COR-L47 (cell line): Measurements from ENCODE around the gene PNLIPRP3.

Experiments
- DNase-seq: peaks from one replicate; lab custom pipeline; 2025; lab: John Stamatoyannopoulos, UW

PNLIPRP3 gene

GRCh38 chr10:116450861-116451260 lies 23.2 kb downstream of the PNLIPRP3 start:
- no peak for DNase-seq

GRCh38 chr10:116451711-116452337 lies 24.2 kb downstream of the PNLIPRP3 start:
- DNase-seq, result no peak

GRCh38 chr10:116452338-116452720 lies 24.7 kb downstream of the PNLIPRP3 start:
- DNase-seq, result no peak

DNA sequence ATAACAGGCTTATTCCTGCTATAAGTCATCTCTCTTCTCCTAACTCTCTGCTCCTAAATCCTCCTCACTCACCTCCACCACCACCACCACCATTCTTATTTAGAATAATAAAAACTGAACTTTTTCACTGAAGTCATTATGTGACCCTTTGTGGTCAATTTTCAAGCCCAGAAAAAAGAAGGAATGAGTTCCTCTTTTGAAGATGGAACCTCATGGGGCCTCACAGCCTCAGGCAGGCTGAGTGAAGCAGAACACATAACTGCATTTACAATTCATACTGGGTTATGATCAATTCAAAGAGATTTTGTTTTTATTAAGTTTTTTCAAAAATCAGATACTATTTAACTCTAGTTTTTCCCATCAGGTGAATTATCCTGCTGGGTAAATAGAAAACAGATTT lies 29.8 kb downstream of the PNLIPRP3 start:
- no peak for DNase-seq

DNA sequence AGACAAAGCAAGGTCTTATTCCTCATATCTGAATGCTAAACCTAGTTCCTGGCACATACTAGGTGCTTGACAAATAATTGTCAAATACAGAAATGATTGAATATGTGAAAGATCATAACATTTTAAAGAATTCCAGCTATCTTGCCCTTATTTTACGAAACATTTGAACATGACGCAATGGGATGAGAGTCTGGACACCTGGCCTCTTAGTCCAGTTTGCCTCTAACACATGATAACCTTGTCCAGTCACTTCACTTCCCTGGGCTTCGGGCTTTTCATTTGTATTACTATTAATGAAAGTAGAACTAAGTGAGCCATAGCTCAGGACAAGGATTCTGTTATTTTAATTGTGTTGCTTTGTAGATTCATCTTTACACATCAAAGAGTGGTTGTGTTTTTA lies 32.6 kb downstream of the PNLIPRP3 start:
- no peak for DNase-seq

- DNase-seq, result no peak
These were observed 34.0 kb downstream of the PNLIPRP3 start for GRCh38 chr10:116461680-116462079.

DNA sequence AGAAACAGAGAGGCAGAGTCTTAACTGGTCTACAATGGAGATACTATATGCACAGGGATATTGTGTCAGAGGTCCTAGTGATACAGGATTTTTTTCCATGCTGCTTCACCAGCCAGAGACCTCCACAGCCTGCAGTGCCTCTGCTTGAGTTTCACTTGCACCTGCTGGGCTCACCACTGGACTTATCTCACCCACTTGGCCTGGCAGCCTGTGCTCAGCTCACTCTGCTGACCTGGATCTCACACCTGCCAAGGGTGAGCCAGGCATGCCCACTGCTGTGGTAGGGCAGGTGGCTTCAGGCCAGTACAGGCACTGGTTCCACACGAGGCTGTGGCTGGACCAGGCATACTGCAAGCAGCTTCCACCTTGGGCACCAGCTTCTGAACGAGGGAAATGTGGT lies 36.6 kb downstream of the PNLIPRP3 start:
- DNase-seq, result no peak

DNA sequence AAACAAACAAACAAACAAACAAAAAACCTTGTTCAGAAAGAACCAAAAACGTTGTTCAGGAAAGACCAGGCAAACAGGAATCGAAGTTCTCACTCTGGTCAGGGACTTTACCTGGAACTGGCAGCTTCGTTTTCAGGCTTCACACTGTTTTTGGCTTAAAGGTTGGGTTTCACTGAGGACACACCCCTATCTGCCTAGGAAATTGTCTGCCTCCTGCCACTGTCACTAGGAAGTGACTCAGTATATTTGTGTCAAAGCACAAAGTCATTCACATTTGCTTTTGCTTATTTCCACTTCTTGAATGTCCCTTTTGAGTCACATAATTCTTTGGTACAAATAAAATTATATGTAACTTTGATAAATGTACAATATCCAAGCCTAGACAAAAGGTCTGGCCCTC lies 37.9 kb downstream of the PNLIPRP3 start:
- no peak for DNase-seq

- no peak for DNase-seq
These were observed 39.2 kb downstream of the PNLIPRP3 start for GRCh38 chr10:116466715-116467422.

DNA sequence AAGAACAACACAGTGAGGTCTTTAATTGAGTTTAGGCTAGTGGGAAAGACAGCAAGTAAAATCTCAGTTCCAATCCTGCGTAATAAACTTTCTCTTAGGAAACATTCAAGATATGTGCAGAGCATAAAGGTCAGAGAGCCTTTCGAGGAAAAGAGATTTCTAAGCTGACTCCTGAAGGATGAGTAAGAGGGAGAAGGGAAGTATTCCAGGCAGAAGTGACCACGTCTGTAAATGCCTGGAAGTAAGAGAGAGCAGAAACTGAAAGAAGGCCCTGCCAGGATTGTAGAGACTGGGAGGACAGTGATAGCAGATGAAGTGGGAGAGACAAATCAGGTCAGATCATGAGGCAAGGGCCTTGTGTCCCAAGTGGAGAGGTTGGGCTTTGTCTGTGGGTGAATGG lies 41.8 kb downstream of the PNLIPRP3 start:
- no peak for DNase-seq

DNA sequence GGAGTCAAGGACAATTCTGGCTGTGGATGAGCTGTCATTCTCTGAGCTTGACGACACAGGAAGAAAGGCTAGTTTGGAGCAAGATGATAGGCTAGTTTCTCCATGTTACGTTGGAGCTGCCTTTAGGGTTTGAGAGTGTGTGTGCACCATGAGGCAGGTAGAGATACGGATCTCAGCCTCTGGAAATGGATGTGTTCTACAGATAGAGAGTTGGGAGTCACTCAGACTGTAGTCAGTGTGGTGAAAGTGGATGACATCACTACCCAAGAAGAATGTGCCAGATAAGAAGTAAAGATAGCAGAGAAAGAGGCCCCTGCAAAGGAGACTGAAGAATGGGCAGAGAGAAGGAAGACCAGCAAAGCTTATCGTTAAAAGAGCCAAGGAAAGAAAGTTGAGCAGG lies 42.4 kb downstream of the PNLIPRP3 start:
- no peak for DNase-seq

- DNase-seq, result no peak
These were observed 43.2 kb downstream of the PNLIPRP3 start for GRCh38 chr10:116470768-116471415.

DNA sequence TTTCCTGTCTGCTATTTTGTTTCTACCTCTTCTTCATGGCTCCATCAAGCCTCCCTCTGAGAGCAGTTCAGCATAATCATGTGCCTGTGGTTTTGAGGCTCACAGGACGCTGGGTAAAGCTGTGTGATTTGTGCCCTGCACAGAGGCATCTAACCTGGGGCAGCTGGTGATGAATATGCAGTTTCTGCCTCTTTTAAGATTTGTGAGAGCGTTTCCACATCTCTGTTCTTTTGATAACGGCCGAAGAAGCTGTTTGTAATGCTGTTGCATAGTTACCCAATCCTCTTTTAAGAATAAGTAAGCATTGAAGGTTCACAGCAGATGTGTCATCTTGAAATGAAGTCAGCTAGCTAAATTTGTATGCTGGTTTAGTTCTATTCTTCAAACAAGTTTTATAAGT lies 45.2 kb downstream of the PNLIPRP3 start:
- no peak for DNase-seq

DNA sequence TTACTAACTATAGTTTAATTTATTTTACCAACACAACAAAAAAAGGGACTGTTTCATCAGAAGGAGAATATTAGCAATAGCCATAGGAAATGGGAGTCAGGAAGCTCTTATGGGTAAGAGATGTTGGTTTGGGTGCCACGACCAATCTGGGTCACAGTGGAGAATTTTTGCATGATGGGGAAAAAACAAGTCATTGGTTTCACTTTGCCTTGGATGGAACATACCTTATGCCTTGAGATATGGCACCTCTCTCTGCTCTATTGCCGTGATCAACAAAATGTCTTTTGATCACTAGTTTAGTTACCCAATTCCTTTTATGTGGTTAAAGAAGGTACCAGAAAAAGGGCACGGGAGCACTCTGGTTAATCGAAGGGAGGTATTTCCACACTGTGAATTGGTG lies 48.2 kb downstream of the PNLIPRP3 start:
- DNase-seq, result no peak

- DNase-seq, result no peak
These were observed 48.8 kb downstream of the PNLIPRP3 start for GRCh38 chr10:116476461-116476860.

DNA sequence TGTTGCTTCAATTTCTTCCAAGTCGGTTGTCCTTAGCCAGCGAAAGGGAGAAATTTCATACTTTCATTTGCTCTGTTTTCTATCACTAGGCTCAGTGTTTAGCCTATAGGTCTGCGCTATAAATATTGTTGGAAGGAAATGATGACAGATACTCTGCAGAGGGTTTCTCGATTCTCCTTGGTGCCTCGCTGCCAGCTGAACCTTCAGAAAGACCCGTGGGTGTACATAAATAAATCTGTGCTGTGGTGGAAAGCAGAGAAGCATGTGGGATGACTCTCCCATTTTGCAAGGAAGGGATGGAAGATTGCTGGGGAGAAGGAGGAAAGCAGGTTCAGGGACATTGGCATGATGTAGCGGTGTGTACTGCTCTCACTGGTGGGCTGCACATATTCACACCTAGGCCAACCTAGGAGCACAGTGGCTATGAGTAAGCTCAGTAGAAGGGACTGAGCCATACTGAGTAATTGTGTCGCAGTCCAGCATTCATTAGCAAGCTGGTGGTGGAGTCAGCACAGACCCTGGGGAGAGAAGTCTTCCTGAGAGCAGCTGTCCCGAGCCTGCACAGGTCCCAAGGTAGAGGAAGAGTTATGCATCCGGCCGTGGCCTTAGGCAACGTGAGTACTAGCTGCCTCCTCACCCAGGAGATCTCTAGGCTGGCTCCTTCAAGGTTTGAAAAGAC lies 50.5 kb downstream of the PNLIPRP3 start:
- no peak for DNase-seq

GRCh38 chr10:116486770-116487448 lies 59.3 kb downstream of the PNLIPRP3 start:
- no peak for DNase-seq

DNA sequence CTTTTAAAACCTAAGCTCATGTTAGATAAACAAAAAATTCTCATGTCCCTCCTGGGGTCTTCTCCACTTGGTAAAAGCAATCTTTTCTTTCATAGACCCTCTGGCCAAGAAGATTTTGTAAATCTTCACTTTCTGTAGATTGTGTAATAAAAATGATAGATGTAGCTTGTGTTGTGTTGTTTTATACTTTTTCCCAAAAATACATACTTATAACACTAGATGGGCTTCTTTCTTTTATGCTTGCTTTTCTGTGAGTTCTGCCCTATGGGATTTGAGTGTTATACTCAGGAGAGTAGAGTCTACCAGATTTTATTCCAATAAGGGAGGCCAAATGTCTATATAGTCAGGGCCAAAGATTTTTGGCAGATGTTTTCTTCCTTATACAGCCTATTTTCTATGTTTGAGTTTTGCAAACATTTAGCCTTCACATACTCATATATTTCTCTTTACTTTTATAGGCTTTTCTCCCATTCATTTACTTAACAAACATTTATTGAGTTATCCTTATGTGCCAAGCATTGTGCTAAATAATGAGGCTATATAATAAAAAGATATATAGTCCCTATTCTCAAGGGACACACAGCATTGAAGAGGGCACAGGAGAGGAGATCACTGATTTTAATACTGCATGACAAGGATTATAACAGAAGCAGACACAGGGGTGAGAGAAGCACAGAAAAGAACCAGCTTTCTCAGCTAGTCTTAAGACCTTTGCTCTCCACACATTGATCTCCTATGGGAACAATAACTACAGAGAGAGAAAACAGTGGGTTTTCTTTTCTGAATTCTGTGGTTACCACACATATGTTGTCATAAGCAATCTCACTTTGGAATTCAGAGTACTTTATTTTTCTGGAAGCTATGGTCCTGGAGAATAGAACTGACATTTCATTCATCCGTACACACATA lies 60.1 kb downstream of the PNLIPRP3 start:
- DNase-seq, result no peak

DNA sequence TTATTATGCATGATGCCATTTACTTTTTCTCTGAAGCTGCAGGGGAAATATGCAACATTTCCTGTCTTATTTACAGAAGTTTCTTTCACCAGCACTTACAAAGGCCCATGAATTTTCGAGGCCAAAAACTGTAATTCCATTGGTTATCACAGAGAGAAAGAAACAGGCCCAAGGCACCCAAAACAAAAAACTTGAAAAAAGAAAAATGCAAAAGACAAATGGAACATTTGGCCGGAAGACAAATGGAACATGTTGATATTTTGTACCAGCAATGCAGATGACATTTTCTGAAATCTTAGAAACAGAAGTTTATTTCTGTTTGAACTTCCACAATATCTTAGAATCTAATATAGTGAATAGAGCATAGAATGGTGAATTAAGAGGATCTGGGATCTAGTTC lies 61.8 kb downstream of the PNLIPRP3 start:
- no peak for DNase-seq

DNA sequence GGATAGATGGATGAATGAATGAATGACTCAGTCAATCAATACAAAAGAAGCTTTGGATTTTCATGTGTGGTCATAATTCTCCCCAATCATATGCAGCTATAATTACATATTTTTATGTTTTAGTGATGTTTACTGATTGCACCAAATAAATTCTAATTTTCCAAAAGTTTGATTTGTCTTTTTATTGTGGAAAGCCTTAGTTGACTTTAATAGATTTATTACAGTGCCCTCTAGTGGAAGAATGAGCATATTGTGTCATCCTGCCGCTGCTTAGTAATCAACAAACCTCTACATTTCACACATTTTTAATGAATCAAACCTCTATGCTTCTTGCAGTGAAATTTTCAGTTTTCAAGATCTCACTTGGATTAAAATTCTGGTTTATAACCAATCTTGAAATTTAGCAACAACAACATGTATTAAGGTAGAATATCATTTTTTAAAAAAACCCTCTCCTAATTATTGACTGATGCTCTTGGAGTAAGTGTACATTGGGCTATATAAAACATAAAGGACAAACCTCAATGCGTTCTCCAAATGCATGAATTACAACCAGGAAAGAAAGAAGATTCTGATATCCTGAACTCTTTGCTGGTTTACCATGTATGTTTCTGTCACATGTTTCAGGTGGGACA lies 62.5 kb downstream of the PNLIPRP3 start:
- peak; percentile 1 for DNase-seq

DNA sequence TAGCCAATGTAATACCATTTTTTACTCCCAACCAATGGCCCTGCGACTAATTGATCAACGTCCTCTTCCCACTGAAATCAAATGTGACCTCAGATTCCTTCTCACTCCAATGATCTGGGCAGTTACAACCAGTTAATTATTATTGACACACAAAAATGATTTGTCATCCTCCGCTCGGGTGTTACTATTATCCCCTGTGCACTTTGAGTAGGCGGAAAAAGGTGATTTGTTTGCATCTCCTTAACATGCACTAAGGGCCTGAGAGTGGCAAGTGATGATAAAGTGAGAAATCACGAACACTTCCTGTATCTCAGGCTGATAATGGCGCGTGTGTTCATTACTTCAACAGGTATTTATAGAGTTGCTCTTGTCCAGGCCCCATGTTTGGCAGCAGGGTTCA lies 77.1 kb downstream of the PNLIPRP3 start:
- no peak for DNase-seq
